LHCN-M2 (cell line): ENCODE data around the gene PANK1. TPM values are rescaled to one million over a fixed set of nuclear protein-coding genes. Genes with fewer than 3 reads are reported as not detected.
"Not testable (repeated sequence)": the region's sequence is repeated elsewhere in the genome, so short reads cannot be mapped to it uniquely, and the experiment has no call there.

Source experiments
- DNase-seq: peaks from one replicate; pipeline ENCODE4 v3.0.0-alpha.2; 2012; ENCODE audit warnings: low read depth
- total RNA-seq: library from RNA; depleted of rRNA; stranded (reverse); fragments of >200 nt; gene quantifications from 2 replicates; pipeline ENCODE4 v1.2.3, GENCODE V29; 2014

PANK1 gene
- total RNA-seq, 1 experiment from 2014 or later, result 10.4 TPM

- no peak for DNase-seq
These were observed 23.6 kb downstream of the PANK1 start for GRCh38 chr10:89621438-89621837.

GRCh38 chr10:89620296-89620695 lies 24.7 kb downstream of the PANK1 start:
- DNase-seq, result not testable (repeated sequence)

GRCh38 chr10:89615824-89616223 lies 29.2 kb downstream of the PANK1 start:
- DNase-seq, result no peak

GRCh38 chr10:89615112-89615511 lies 29.9 kb downstream of the PANK1 start:
- DNase-seq, result no peak

GRCh38 chr10:89613582-89613981 lies 31.5 kb downstream of the PANK1 start:
- no peak for DNase-seq

- DNase-seq, result no peak
These were observed 33.8 kb downstream of the PANK1 start for GRCh38 chr10:89611282-89611681.

- no peak for DNase-seq
These were observed 35.2 kb downstream of the PANK1 start for GRCh38 chr10:89609833-89610346.

GRCh38 chr10:89604200-89604599 lies 40.8 kb downstream of the PANK1 start:
- no peak for DNase-seq

- DNase-seq, result no peak
These were observed 42.1 kb downstream of the PANK1 start for GRCh38 chr10:89602919-89603318.

GRCh38 chr10:89601728-89602361 lies 43.2 kb downstream of the PANK1 start:
- DNase-seq, result no peak

GRCh38 chr10:89600041-89600440 lies 45.0 kb downstream of the PANK1 start:
- peak; percentile 43 for DNase-seq

GRCh38 chr10:89593043-89593442 lies 52.0 kb downstream of the PANK1 start:
- no peak for DNase-seq

- no peak for DNase-seq
These were observed 52.5 kb downstream of the PANK1 start for GRCh38 chr10:89592539-89592938.

- no peak for DNase-seq
These were observed 53.2 kb downstream of the PANK1 start for GRCh38 chr10:89591796-89592271.

GRCh38 chr10:89591111-89591795 lies 53.8 kb downstream of the PANK1 start:
- peak; percentile 38 for DNase-seq

- no peak for DNase-seq
These were observed 54.7 kb downstream of the PANK1 start for GRCh38 chr10:89590326-89590725.

- DNase-seq, result peak; percentile 37
These were observed 55.8 kb downstream of the PANK1 start for GRCh38 chr10:89589101-89589720.

GRCh38 chr10:89588671-89589070 lies 56.4 kb downstream of the PANK1 start:
- peak; percentile 53 for DNase-seq

- DNase-seq, result no peak
These were observed 63.0 kb downstream of the PANK1 start for GRCh38 chr10:89582022-89582421.

- no peak for DNase-seq
These were observed 64.8 kb downstream of the PANK1 start for GRCh38 chr10:89580243-89580642.

- no peak for DNase-seq
These were observed 68.3 kb downstream of the PANK1 start for GRCh38 chr10:89576696-89577095.

- no peak for DNase-seq
These were observed 69.0 kb downstream of the PANK1 start for GRCh38 chr10:89576022-89576421.

GRCh38 chr10:89575031-89575430 lies 70.0 kb downstream of the PANK1 start:
- DNase-seq, result no peak
